Endothelial cell of umbilical vein (primary cell): Measurements from ENCODE around the gene PTGER3. TPM values are rescaled to one million over a fixed set of nuclear protein-coding genes. Genes with fewer than 3 reads are reported as not detected.

ENCODE experiments used
- BruUV-seq: library from RNA; stranded (reverse); fragments of 400-500 nt; replicated peaks from 2 replicates; lab custom pipeline; 2021; lab: Mats Ljungman, UMichigan
- CTCF ChIA-PET: fragments of 300-600, 350-600 bp; sonication (Branson Sonifier 250); formaldehyde crosslinking; loops from one replicate; lab custom pipeline; 2021; ENCODE audit warnings: antibody characterized with exemption, inconsistent platforms; lab: Charles Lee
- POLR2A ChIA-PET: fragments of 300-600, 350-600 bp; sonication (Branson Sonifier 250); formaldehyde crosslinking; loops from one replicate; lab custom pipeline; 2021; ENCODE audit warnings: antibody characterized with exemption, inconsistent platforms; lab: Charles Lee
- DNase-seq: peaks from one replicate; pipeline ENCODE4 v3.0.0-alpha.2; 2011; ENCODE audit warnings: low read depth, low spot score
- FAIRE-seq: peaks from 2 replicates; lab custom pipeline; 2011; peaks lifted over from hg19 to GRCh38; lab: Jason Lieb, UNC
- H2AFZ ChIP-seq: 2 replicates; pipeline ENCODE4 v1.6.0; 2012; ENCODE audit warnings: low read depth, low read length, control low read depth, inconsistent platforms
- H3K27ac ChIP-seq: 2 replicates; pipeline ENCODE4 v1.5.1; 2011; ENCODE audit warnings: low read depth, mild to moderate bottlenecking, control low read depth, low read length, moderate library complexity; ENCODE audit not compliant: insufficient read depth
- H3K27me3 ChIP-seq, 2 experiments: 2 replicates each; pipeline versions ENCODE4 v1.6.0 to v1.6.1; 2011; ENCODE audit warnings: low read length in 2 of 2, mixed read lengths in 1 of 2; ENCODE audit not compliant: control insufficient read depth in 2 of 2, insufficient read depth in 2 of 2
- H3K36me3 ChIP-seq, 2 experiments: 2 replicates in 1 of 2; 3 replicates in 1 of 2; pipeline ENCODE4 v1.5.1; 2011; ENCODE audit warnings: low read length in 2 of 2, mild to moderate bottlenecking in 1 of 2, moderate library complexity in 1 of 2; ENCODE audit not compliant: control insufficient read depth in 2 of 2, insufficient read depth in 2 of 2; ENCODE audit errors: extremely low read depth in 1 of 2
- H3K4me1 ChIP-seq: 3 replicates; pipeline ENCODE4 v1.5.1; 2011; ENCODE audit warnings: mild to moderate bottlenecking, low read length; ENCODE audit not compliant: control insufficient read depth, insufficient read depth; ENCODE audit errors: extremely low read depth
- H3K4me2 ChIP-seq: 2 replicates; pipeline ENCODE4 v1.6.1; 2011; ENCODE audit warnings: low read length, control low read depth, mixed read lengths; ENCODE audit not compliant: insufficient read depth
- H3K4me3 ChIP-seq, 3 experiments: fragments of 200-600 bp in 1 of 3; sonication (generic), shearing (Covaris generic) in 1 of 3; replicated peaks in 1 of 3; 2 replicates each; pipeline ENCODE4 v1.5.1; 2011 to 2016; ENCODE audit warnings: control low read depth in 3 of 3, low read length in 3 of 3, mild to moderate bottlenecking in 2 of 3, inconsistent platforms in 1 of 3, low read depth in 1 of 3, moderate library complexity in 1 of 3; ENCODE audit not compliant: insufficient read depth in 1 of 3
- H3K79me2 ChIP-seq: 2 replicates; pipeline ENCODE4 v1.6.0; 2012; ENCODE audit warnings: low read length, inconsistent platforms; ENCODE audit not compliant: control insufficient read depth, insufficient read depth
- H3K9ac ChIP-seq: replicated peaks from 2 replicates; pipeline ENCODE3; 2011; ENCODE audit warnings: low read length, control low read depth; ENCODE audit not compliant: insufficient read depth; ENCODE audit errors: extremely low read depth
- H3K9me1 ChIP-seq: replicated peaks from 3 replicates; pipeline ENCODE4 v1.6.0; 2011; ENCODE audit warnings: mild to moderate bottlenecking, low read length; ENCODE audit not compliant: control insufficient read depth, insufficient read depth; ENCODE audit errors: extremely low read depth
- H3K9me3 ChIP-seq: replicated peaks from 2 replicates; pipeline ENCODE4 v1.5.1; 2012; ENCODE audit warnings: low read length, inconsistent platforms; ENCODE audit not compliant: control insufficient read depth, insufficient read depth
- H4K20me1 ChIP-seq: replicated peaks from 2 replicates; pipeline ENCODE3; 2011; ENCODE audit warnings: mild to moderate bottlenecking, low read length; ENCODE audit not compliant: control insufficient read depth, insufficient read depth; ENCODE audit errors: extremely low read depth
- CTCF ChIP-seq, 2 donors: IDR thresholded peaks; 1 replicate in 1 of 2; 2 replicates in 1 of 2; pipeline ENCODE4 v1.5.1; 2011; ENCODE audit warnings: low read length in 2 of 2, mild to moderate bottlenecking in 2 of 2, moderate library complexity in 2 of 2, control low read depth in 1 of 2, inconsistent platforms in 1 of 2, low read depth in 1 of 2; ENCODE audit not compliant: insufficient read depth in 1 of 2; ENCODE audit errors: extremely low read depth in 1 of 2
- EZH2 ChIP-seq: IDR thresholded peaks from 2 replicates; pipeline ENCODE4 v1.6.1; 2012; ENCODE audit warnings: borderline replicate concordance, low read depth, mild to moderate bottlenecking, moderate library complexity, low read length, inconsistent platforms; ENCODE audit not compliant: severe bottlenecking
- FOS ChIP-seq: IDR thresholded peaks from 2 replicates; pipeline ENCODE4 v1.6.1; 2011; ENCODE audit warnings: mild to moderate bottlenecking, low read length, moderate library complexity, borderline replicate concordance; ENCODE audit not compliant: insufficient read depth
- GATA2 ChIP-seq: IDR thresholded peaks from 2 replicates; pipeline ENCODE4 v1.7.0; 2011; ENCODE audit warnings: low read depth, mild to moderate bottlenecking, moderate library complexity, mixed read lengths, low read length; ENCODE audit not compliant: insufficient read length, insufficient read depth
- JUN ChIP-seq: IDR thresholded peaks from 2 replicates; pipeline ENCODE4 v1.6.1; 2011; ENCODE audit warnings: borderline replicate concordance, low read depth; ENCODE audit not compliant: insufficient read length, insufficient read depth
- MAX ChIP-seq: IDR thresholded peaks from 2 replicates; pipeline ENCODE4 v1.6.1; 2011; ENCODE audit not compliant: insufficient read depth, insufficient read length
- MYC ChIP-seq: IDR thresholded peaks from one replicate; pipeline ENCODE4 v1.6.1; 2011; ENCODE audit warnings: mild to moderate bottlenecking, low read depth, low read length
- POLR2A ChIP-seq: IDR thresholded peaks from 2 replicates; pipeline ENCODE4 v1.6.1; 2012; ENCODE audit warnings: low read depth, mild to moderate bottlenecking, control low read depth, low read length
- dilution Hi-C: fragments of 300-500 bp; cut with MboI; formaldehyde crosslinking; loops from one replicate; pipeline ENCODE4 v1.15.0; 2019; ENCODE audit warnings: low sequenced_read_pairs; ENCODE audit not compliant: extremely low pct_ligation_motif_present
- intact Hi-C: fragments of 100-400 bp; cut with micrococcal nuclease; formaldehyde crosslinking; loops from one replicate; pipeline ENCODE4 v1.10.0; 2022
- polyA plus RNA-seq, 4 experiments: library from polyadenylated mRNA; depleted of rRNA in 3 of 4; stranded (reverse) in 3 of 4; unstranded in 1 of 4; fragments of >200 nt; gene quantifications; 2 replicates each; pipeline versions ENCODE4 v1.2.1 to v1.2.3, GENCODE V29; 2011 to 2012; ENCODE audit warnings: missing spikeins in 1 of 4
- total RNA-seq: library from RNA; stranded (reverse); gene quantifications from 2 replicates; pipeline ENCODE4 v1.2.3, GENCODE V29; 2021

The PTGER3 gene
- total and polyA plus RNA-seq, 2 donors (not counting 3 experiments of a cell fraction or from before 2014, with no cell fraction given), result 0.01 TPM; not detected in 1

GRCh38 chr1:70930062-70930461 is 117.6 kb downstream of the PTGER3 start:
- Histone ChIP-seq H3K36me3 (no peaks in the 10 kb centered on the region), H3K27me3 (no peaks in the 10 kb centered on the region), H2AFZ (no peak overlapping the region), H3K4me1 (no peaks in the 10 kb centered on the region), H3K9ac (no peak overlapping the region), H4K20me1 (no peaks in the 10 kb centered on the region), H3K4me3 (no peak overlapping the region), H3K9me1 (no peaks in the 10 kb centered on the region), H3K27ac (no peak overlapping the region), H3K4me2 (no peak overlapping the region), H3K79me2 (no peaks in the 10 kb centered on the region), H3K9me3 (no peaks in the 10 kb centered on the region)
- intact Hi-C loops (no loop called here), dilution Hi-C loops (no loop called here)
- BruUV-seq, result no TSS peak
- FAIRE-seq (no peak), DNase-seq (no peak)
- ChIA-PET CTCF (no interaction called here), POLR2A (no interaction called here)
- TF ChIP-seq GATA2 (no peak), POLR2A (no peak), JUN (no peak), CTCF (IDR thresholded peaks at IDR 0.05; ENCODE audit: extremely low read depth in 1 of 2, insufficient read depth in 1 of 2, low read depth in 1 of 2, low read length in 2 of 2) (no peak), MAX (no peak), FOS (no peak), EZH2 (no peak), MYC (no peak)
